ENCODE results near the gene CYSLTR1. TPM values are rescaled to one million over a fixed set of nuclear protein-coding genes. Genes with fewer than 3 reads are reported as not detected.
"Not testable (repeated sequence)": the region's sequence is repeated elsewhere in the genome, so short reads cannot be mapped to it uniquely, and the experiment has no call there.

CYSLTR1 gene
- polyA plus RNA-seq, 1 experiment: not detected

DNA sequence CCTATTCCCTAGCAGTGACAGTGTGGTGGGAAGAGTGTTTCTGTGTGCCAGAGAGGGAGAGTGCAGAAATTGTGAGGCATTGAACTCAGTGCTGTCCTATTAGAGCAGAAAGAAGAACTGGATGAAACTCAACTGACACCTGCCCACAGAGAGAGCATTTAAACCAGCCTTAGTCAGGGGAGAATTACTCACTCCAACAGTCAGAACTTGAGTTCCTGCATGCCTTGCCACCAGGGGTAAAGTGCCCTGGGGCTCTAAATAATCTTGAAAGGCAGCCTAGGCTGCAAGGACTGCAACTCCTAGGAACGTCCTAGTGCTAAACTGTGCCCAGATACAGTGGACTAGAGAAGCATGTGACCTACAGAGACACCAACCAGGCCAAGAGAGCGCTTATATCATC lies 12.8 kb downstream of the CYSLTR1 start:
- H3K27me3 ChIP-seq (ENCODE audit: control insufficient read depth, insufficient read depth, low read length): no peaks in the 10 kb centered on the region
- ChIA-PET POLR2A (no interaction called here), CTCF (interaction anchor here (0.9 kb wide), 1 partner anchor 8 kb away, joined by 3 read pairs; no protein-coding TSS in a partner anchor)
- TF ChIP-seq, protein P1, sequence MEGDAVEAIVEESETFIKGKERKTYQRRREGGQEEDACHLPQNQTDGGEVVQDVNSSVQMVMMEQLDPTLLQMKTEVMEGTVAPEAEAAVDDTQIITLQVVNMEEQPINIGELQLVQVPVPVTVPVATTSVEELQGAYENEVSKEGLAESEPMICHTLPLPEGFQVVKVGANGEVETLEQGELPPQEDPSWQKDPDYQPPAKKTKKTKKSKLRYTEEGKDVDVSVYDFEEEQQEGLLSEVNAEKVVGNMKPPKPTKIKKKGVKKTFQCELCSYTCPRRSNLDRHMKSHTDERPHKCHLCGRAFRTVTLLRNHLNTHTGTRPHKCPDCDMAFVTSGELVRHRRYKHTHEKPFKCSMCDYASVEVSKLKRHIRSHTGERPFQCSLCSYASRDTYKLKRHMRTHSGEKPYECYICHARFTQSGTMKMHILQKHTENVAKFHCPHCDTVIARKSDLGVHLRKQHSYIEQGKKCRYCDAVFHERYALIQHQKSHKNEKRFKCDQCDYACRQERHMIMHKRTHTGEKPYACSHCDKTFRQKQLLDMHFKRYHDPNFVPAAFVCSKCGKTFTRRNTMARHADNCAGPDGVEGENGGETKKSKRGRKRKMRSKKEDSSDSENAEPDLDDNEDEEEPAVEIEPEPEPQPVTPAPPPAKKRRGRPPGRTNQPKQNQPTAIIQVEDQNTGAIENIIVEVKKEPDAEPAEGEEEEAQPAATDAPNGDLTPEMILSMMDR (IDR thresholded peaks at IDR 0.05; ENCODE audit: insufficient read depth, low read depth, low read length): no peak
- no peaks in the 10 kb centered on the region for H3K36me3 ChIP-seq (ENCODE audit: control insufficient read depth, insufficient read depth, low read length)
- no peak for DNase-seq (ENCODE audit: low read depth)
- no peak overlapping the region for H3K4me3 ChIP-seq (ENCODE audit: low read depth, low read length)

DNA sequence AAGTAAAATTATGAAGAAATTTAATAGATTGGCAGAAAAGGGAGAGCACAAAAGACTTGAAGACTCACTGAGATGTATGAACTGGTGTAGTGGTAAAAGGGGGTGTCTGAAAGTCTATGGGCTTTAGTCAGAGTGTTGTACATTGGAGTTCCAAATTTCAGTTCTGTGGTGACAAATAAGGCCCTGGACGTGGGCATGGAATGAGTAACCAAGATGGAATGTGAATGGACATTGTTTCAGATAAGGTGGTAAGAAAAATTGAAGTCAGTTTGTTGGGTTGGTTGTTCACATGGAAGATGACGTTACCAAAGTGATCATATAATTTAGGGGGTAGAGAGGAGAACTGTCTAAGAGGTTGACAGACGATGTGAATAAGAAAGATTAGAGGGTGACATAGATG lies 13.9 kb downstream of the CYSLTR1 start:
- no peaks in the 10 kb centered on the region for H3K36me3 ChIP-seq (ENCODE audit: control insufficient read depth, insufficient read depth, low read length)
- TF ChIP-seq, protein P1 (IDR thresholded peaks at IDR 0.05; ENCODE audit: insufficient read depth, low read depth, low read length): no peak

DNA sequence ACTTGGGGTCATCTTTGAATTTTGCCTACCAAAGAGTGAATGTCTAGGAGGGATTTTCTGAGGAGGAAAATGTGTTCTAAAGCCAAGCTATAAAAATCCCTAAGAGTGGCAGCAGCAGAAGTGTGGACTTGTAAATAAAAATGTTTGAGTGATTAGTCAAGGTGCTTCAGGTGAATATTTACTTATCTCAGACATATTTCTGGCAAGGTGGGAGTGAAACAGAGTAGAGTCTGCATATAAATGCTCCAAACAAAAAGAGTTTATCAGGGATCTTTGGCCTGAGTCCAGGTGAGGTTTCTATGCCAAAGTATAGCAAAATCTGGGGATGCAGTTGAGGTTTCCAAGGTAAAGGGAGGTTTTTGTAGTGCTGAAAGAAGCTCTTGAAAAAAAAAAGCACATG lies 19.7 kb downstream of the CYSLTR1 start:
- TF ChIP-seq, protein P1 (IDR thresholded peaks at IDR 0.05; ENCODE audit: insufficient read depth, low read depth, low read length): no peak
- CTCF ChIA-PET: no interaction called here

More for the DNA sequence above, 13.9 kb downstream of the CYSLTR1 start:
- Histone ChIP-seq H3K27me3 (ENCODE audit: control insufficient read depth, insufficient read depth, low read length) (no peaks in the 10 kb centered on the region), H3K4me3 (ENCODE audit: low read depth, low read length) (no peak overlapping the region)
- CTCF ChIA-PET: no interaction called here
- no peak for DNase-seq (ENCODE audit: low read depth)
- POLR2A ChIA-PET: no interaction called here

DNA sequence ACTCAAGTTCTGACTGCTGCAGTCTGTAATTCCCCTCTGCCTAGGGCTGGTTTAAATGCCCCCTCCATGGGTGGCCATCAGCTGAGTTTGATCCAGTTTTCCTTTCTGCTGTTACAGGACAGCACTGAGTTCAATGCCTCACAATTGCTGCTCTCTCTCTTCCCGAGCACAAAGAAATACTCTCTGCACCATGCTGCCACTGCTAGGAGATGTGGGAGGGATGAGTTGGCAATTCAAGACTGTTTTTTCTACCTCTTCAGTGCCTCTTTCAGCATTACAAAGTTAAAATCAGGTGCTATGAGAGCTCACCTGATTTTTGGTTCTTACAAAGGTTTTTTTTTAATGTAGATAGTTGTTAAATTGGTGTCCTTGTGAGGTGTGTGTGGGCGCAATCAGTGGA lies 24.3 kb downstream of the CYSLTR1 start:
- H3K4me3 ChIP-seq (ENCODE audit: low read depth, low read length): no peak overlapping the region
- H3K27me3 ChIP-seq (ENCODE audit: control insufficient read depth, insufficient read depth, low read length): no peaks in the 10 kb centered on the region
- no peak for DNase-seq (ENCODE audit: low read depth)
- H3K36me3 ChIP-seq (ENCODE audit: control insufficient read depth, insufficient read depth, low read length): no peaks in the 10 kb centered on the region
- POLR2A ChIA-PET: no interaction called here
- CTCF ChIA-PET: no interaction called here
- TF ChIP-seq, protein P1 (IDR thresholded peaks at IDR 0.05; ENCODE audit: insufficient read depth, low read depth, low read length): no peak

More for the DNA sequence above, 19.7 kb downstream of the CYSLTR1 start:
- no peaks in the 10 kb centered on the region for H3K36me3 ChIP-seq (ENCODE audit: control insufficient read depth, insufficient read depth, low read length)
- DNase-seq (ENCODE audit: low read depth): no peak
- no peaks in the 10 kb centered on the region for H3K27me3 ChIP-seq (ENCODE audit: control insufficient read depth, insufficient read depth, low read length)
- no peak overlapping the region for H3K4me3 ChIP-seq (ENCODE audit: low read depth, low read length)
- POLR2A ChIA-PET: no interaction called here

DNA sequence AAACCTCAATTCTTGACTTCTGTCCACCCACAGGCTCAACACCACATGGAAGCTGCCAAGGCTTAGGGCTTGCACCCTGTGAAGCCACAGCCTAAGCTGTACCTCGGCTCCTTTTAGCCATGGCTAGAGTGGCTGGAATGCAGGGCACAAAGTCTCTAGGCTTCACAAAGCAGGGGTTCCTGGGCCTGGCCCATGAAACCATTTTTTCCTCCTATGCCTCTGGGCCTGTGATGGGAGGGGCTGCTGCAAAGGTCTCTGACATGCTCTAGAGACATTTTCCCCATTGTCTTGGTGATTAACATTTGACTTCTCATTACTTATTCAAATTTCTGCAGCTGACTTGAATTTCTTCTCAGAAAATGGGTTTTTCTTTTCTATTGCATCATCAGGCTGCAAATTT lies 26.5 kb downstream of the CYSLTR1 start:
- DNase-seq (ENCODE audit: low read depth); H3K4me3 ChIP-seq (ENCODE audit: low read depth, low read length); H3K36me3 ChIP-seq (ENCODE audit: control insufficient read depth, insufficient read depth, low read length); POLR2A ChIA-PET; CTCF ChIA-PET; H3K27me3 ChIP-seq (ENCODE audit: control insufficient read depth, insufficient read depth, low read length): not testable (repeated sequence)

DNA sequence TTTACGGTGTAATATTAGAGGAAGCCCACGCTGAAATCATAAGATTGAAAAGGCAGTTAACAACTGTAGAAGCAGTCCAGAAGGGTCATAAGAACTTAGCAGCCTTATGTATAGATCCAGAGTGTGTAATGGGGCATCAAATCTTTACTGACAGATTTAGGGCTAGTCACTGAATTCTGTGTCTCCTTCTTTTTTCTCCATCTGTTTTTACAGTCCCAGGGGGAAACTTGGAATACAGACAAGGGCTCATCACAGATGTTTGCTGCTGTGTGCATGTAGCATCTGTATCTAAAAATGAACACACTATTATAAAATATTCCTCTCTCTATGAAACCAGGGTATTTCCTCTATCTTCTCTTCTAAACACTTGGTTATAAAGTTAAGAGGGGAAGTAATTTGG lies 43.9 kb downstream of the CYSLTR1 start:
- CTCF ChIA-PET: no interaction called here
- POLR2A ChIA-PET: no interaction called here
- TF ChIP-seq, protein P1 (IDR thresholded peaks at IDR 0.05; ENCODE audit: insufficient read depth, low read depth, low read length): no peak
- DNase-seq (ENCODE audit: low read depth): no peak
- Histone ChIP-seq H3K27me3 (ENCODE audit: control insufficient read depth, insufficient read depth, low read length) (no peaks in the 10 kb centered on the region), H3K36me3 (ENCODE audit: control insufficient read depth, insufficient read depth, low read length) (no peaks in the 10 kb centered on the region), H3K4me3 (ENCODE audit: low read depth, low read length) (no peak overlapping the region)

Data from BJ (cell line).